Kidney (tissue), 14 donors: Measurements from ENCODE around the gene GRM2. TPM values are rescaled to one million over a fixed set of nuclear protein-coding genes. Genes with fewer than 3 reads are reported as not detected.

ENCODE experiments used
- DNase-seq, 5 donors: peaks; one replicate each; pipeline ENCODE4 v3.0.0-alpha.2; 2013 to 2020
- FAIRE-seq: peaks from 2 replicates; lab custom pipeline; 2012; peaks lifted over from hg19 to GRCh38; lab: Jason Lieb, UNC
- H3K27ac ChIP-seq, 2 donors: one replicate each; pipeline ENCODE4 v1.7.0; 2013; ENCODE audit warnings: low read depth in 2 of 2, low read length in 2 of 2, inconsistent platforms in 1 of 2
- H3K27me3 ChIP-seq: one replicate; pipeline ENCODE4 v1.7.1; 2013; ENCODE audit warnings: low read length, inconsistent platforms; ENCODE audit not compliant: control insufficient read depth, insufficient read depth
- H3K36me3 ChIP-seq, 3 donors: one replicate each; pipeline versions ENCODE4 v1.7.0 to v1.7.1; 2013; ENCODE audit warnings: low read length in 3 of 3, control low read depth in 1 of 3, inconsistent platforms in 1 of 3; ENCODE audit not compliant: insufficient read depth in 3 of 3, control insufficient read depth in 2 of 3
- H3K4me1 ChIP-seq, 3 donors: one replicate each; pipeline versions ENCODE4 v1.7.0 to v1.7.1; 2013; ENCODE audit warnings: low read length in 3 of 3, inconsistent platforms in 1 of 3, low read depth in 1 of 3; ENCODE audit not compliant: control insufficient read depth in 2 of 3, insufficient read depth in 2 of 3
- H3K4me3 ChIP-seq, 3 donors: one replicate each; pipeline versions ENCODE4 v1.7.0 to v1.8.1; 2013; ENCODE audit warnings: low read length in 3 of 3, control low read depth in 1 of 3, inconsistent platforms in 1 of 3
- H3K9ac ChIP-seq, 3 donors: one replicate each; pipeline versions ENCODE4 v1.7.0 to v1.7.1; 2013; ENCODE audit warnings: low read length in 3 of 3, control low read depth in 1 of 3, inconsistent platforms in 1 of 3
- H3K9me3 ChIP-seq, 3 donors: one replicate each; pipeline versions ENCODE4 v1.7.0 to v1.7.1; 2013; ENCODE audit warnings: low read length in 3 of 3, control low read depth in 1 of 3, inconsistent platforms in 1 of 3; ENCODE audit not compliant: control insufficient read depth in 2 of 3, insufficient read depth in 1 of 3
- intact Hi-C: fragments of 100-400 bp; cut with DNase I; formaldehyde crosslinking; loops from one replicate; pipeline ENCODE4 v1.11.1; 2022
- polyA plus RNA-seq: library from polyadenylated mRNA; stranded (reverse); fragments of 350-450 nt; fragmentation: Illumina TruSeq; extraction: RNeasy Lipid Tissue Mini Kit (QIAGEN cat#74804); gene quantifications from one replicate; pipeline ENCODE4 v1.2.3, GENCODE V29; 2014; ENCODE audit warnings: low read depth, low replicate concordance; ENCODE audit not compliant: insufficient read depth
- total RNA-seq: library from RNA; stranded (reverse); fragmentation: NEBNext Ultra II Directional; extraction: Animal tissue kit (Norgen Biotek cat#: 25700); gene quantifications from one replicate; pipeline ENCODE4 v1.2.1, GENCODE V29; 2021
- TF ChIP-seq, protein P1 (sequence below): IDR thresholded peaks from 3 replicates; pipeline ENCODE4 v1.5.1; 2012; ENCODE audit warnings: mild to moderate bottlenecking, moderate library complexity, borderline replicate concordance; ENCODE audit not compliant: insufficient read depth; ENCODE audit errors: extremely low read depth
- donor health status: control.
- donor health status: control.
- donor health status: control.
- donor health status: control.
- donor health status: control.
- donor health status: DM: yes; HTN: yes; CAD: no.
- donor health status: Normal renal cell carcinoma (clear cell type).

GRM2 gene
- total and polyA plus RNA-seq, 2 donors from 2014 or later, result 0.57 TPM; not detected in 1

DNA sequence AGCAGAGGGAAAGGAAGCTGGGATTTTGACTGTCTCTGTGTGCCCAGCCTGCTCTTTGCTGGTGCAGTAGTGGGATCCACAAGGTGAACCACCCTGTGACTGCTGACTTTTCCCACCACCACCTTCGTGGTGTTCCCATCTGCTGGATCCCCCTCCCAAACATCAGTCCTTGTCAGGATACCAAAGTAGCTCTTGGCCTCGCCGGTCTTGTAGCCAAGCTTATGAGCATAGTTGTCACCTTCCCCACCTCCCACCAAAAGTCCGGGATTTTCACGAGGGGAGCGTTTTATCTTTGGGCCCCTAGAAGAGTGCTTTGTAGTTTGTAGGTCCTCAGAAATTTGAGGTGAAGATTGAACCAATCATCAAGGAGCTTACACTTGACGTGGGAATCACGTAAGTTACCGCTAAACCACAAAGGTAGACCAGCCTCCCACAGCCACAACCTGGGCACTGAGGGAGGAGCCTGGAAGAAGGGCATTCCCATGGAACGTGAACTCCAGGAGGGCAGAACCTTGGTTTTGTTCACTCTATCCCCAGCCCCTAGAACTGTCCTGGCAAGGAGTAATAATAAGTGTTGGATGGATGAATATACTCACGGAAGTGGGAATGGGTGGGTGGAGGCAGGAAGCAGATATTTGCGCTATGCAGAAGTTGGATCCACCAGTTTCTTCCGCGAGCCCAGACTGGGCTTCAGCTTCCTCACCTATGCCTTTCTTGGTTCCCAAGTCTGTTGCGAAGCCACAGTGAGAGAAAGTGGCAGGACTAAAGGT, 36.6 kb upstream of the GRM2 start:
- H3K36me3 ChIP-seq, result peaks cover 0 to 6% (median 2%) of the 10 kb centered on the region in 3 donors
- peaks cover 2 to 35% (median 33%) of the 10 kb centered on the region in 3 donors for H3K4me1 ChIP-seq
- H3K9me3 ChIP-seq, result no peaks in the 10 kb centered on the region
- H3K4me3 ChIP-seq, result peak overlapping the region; percentile 45 to 88 (median 47)
- DNase-seq, result no peak
- H3K27ac ChIP-seq, result peak overlapping the region; percentile 64 to 84
- intact Hi-C loops, result no loop called here
- TF ChIP-seq, protein P1, sequence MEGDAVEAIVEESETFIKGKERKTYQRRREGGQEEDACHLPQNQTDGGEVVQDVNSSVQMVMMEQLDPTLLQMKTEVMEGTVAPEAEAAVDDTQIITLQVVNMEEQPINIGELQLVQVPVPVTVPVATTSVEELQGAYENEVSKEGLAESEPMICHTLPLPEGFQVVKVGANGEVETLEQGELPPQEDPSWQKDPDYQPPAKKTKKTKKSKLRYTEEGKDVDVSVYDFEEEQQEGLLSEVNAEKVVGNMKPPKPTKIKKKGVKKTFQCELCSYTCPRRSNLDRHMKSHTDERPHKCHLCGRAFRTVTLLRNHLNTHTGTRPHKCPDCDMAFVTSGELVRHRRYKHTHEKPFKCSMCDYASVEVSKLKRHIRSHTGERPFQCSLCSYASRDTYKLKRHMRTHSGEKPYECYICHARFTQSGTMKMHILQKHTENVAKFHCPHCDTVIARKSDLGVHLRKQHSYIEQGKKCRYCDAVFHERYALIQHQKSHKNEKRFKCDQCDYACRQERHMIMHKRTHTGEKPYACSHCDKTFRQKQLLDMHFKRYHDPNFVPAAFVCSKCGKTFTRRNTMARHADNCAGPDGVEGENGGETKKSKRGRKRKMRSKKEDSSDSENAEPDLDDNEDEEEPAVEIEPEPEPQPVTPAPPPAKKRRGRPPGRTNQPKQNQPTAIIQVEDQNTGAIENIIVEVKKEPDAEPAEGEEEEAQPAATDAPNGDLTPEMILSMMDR, result no peak
- peak overlapping the region in 2 of 3 donors; percentile 32 to 71 for H3K9ac ChIP-seq
- no peak for FAIRE-seq
- H3K27me3 ChIP-seq, result no peaks in the 10 kb centered on the region

DNA sequence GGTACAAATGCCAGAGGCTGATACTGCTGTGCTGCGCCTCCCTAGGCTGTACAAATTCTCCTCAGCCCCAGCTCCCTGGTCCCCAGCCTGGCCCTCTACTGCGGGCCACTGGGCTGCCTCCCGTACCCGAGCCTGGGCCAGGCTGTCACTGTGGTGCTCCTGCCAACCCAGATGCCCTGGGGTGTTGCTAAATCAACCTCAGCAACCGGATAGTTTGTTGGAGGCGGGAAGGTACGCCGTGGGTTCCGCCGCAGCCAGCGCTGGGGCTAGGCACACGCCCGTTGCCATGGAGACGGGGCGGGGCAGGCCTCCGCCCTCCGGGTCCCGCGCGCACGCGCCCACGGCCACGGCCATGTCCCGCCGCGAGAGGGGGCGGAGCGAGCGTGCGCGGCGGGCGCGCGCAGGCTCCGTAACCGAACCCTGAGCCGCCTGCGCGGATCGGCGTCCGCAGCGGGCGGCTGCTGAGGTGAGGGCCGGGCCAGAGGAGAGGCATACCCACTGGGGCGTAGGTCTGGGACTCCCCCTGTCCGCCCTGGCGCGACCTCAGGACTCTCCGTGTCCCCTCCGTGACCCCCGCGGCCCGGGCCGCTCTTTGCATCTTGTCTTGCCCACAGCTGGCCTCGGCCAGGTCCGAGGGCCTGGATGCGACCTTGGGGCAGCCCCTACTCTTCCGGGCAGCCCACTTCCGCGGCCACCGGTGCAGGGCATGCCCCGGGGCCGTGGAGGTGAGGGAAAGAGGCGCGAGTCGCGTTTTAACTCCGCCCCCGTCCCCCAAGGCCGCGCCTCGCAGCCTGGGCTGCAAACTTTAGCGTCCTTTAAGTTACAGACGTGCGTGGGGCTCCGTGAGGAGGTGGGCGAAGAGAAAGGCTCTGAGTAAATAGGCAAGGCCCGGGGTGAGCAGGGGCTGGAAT, 35.8 kb upstream of the GRM2 start, which contains the start of gene TEX264:
Gene TEX264, plus strand, starts transcription at position 430 of the 911 bp plus-strand sequence. CDS start 3,053 bp downstream, outside the sequence.
- TF ChIP-seq, protein P1, result no peak
- peaks cover 2 to 41% (median 35%) of the 10 kb centered on the region in 3 donors for H3K4me1 ChIP-seq
- no peak for FAIRE-seq
- H3K36me3 ChIP-seq, result peaks cover 0 to 9% (median 7%) of the 10 kb centered on the region in 3 donors
- H3K9me3 ChIP-seq, result no peaks in the 10 kb centered on the region
- H3K27me3 ChIP-seq, result no peaks in the 10 kb centered on the region
- DNase-seq, result peak; percentile 79 to 97 (median 86)
- peak within 1 kb of the TSS; percentile 59 to 88 (median 67) for H3K4me3 ChIP-seq
- intact Hi-C loops, result no loop called here
- H3K27ac ChIP-seq, result peak within 1 kb of the TSS; percentile 93 to 95
- H3K9ac ChIP-seq, result peak within 1 kb of the TSS; percentile 41 to 90 (median 77)

DNA sequence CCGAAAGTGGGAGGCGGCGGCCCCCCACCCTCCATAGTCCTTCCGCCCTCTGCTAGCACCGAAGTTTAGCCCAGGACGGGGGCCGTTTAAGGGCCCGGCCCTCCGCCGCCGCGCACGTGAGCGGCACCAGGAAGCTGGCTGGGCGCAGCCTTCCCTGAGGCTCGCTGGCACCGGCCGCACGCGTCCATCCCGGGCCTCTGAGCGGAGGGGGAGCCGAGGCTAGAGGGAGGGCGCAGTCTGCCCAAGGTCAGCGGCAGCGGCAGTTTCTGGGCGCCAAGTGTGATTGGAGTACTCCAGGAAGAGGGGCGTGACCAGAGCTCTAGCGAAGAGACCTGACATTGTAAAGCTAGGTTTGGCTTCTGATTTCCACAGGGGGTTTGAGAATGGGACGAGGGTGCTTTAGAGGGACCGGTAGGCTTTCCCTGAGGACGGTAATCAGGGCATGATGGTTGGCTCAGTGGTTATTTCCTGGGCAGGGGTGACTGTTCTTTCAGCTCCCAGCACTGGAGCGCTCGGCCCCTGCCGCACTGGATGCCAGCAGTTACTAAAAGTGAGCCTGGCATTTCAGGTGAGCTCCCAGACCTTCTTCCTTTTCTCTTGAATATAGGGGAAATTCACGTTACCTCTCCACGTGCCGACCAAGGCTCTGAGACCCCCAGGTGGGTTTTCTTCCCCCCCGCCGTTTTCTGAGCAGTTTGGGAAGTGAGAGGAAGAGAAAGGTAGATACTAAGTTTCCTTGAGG, 35.0 kb upstream of the GRM2 start:
- H3K9me3 ChIP-seq, result no peaks in the 10 kb centered on the region
- intact Hi-C loops, result no loop called here
- peak overlapping the region; percentile 93 to 95 for H3K27ac ChIP-seq
- peak overlapping the region; percentile 41 to 90 (median 77) for H3K9ac ChIP-seq
- peak; percentile 78 to 91 (median 84) for DNase-seq
- H3K27me3 ChIP-seq, result no peaks in the 10 kb centered on the region
- H3K4me1 ChIP-seq, result peaks cover 2 to 43% (median 35%) of the 10 kb centered on the region in 3 donors
- H3K4me3 ChIP-seq, result peak overlapping the region; percentile 59 to 88 (median 67)
- no peak for FAIRE-seq
- H3K36me3 ChIP-seq, result peaks cover 0 to 13% (median 10%) of the 10 kb centered on the region in 3 donors
- TF ChIP-seq, protein P1, result no peak
